Peyer's patch (tissue), 4 donors: ENCODE results near the gene NUP153.

ENCODE experiments used
- POLR2A ChIP-seq, 2 donors: fragments of 450-650 bp; IDR thresholded peaks; one replicate each; pipeline ENCODE4 v1.5.1; 2017; ENCODE audit warnings: antibody characterized with exemption in 2 of 2, mild to moderate bottlenecking in 2 of 2, moderate library complexity in 2 of 2
- TF ChIP-seq, protein P1 (sequence below), 6 experiments: fragments of 450-650 bp in 4 of 6; fragments of 200-600 bp in 2 of 6; sonication (generic) in 1 of 6; IDR thresholded peaks; one replicate each; pipeline ENCODE4 v1.5.1; 2017 to 2019; ENCODE audit warnings: antibody characterized with exemption in 6 of 6, mild to moderate bottlenecking in 3 of 6, moderate library complexity in 1 of 6

DNA sequence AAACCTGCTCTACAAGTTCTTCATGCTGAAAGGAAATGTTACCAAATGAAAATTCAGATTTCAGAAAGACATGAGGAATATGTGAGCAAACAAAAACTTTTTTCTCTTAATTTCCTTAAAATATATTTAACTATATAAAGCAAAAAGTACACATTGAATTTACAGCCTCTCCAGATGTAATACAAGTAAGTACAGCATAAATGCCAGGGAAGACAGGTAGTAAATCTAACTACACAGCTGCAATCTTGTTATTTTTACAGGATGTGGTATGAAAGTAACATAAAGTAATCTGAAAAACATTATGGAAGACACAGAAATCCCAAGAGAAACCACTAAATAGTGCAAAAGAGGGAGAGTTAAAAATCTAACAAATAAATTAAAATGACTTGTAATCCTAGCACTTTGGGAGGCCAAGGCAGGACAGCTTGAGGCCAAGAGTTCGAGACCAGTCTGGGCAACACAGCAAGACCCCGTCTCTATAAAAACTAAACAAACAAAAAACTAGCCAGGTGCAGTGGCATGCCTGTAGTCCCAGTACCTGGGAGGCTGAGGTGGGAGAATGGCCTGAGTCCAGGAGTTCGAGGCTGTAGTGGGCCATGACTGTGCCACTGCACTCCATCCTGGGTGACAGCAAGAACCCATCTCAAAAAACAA, 55.9 kb downstream of the NUP153 start:
- TF ChIP-seq, protein P1, sequence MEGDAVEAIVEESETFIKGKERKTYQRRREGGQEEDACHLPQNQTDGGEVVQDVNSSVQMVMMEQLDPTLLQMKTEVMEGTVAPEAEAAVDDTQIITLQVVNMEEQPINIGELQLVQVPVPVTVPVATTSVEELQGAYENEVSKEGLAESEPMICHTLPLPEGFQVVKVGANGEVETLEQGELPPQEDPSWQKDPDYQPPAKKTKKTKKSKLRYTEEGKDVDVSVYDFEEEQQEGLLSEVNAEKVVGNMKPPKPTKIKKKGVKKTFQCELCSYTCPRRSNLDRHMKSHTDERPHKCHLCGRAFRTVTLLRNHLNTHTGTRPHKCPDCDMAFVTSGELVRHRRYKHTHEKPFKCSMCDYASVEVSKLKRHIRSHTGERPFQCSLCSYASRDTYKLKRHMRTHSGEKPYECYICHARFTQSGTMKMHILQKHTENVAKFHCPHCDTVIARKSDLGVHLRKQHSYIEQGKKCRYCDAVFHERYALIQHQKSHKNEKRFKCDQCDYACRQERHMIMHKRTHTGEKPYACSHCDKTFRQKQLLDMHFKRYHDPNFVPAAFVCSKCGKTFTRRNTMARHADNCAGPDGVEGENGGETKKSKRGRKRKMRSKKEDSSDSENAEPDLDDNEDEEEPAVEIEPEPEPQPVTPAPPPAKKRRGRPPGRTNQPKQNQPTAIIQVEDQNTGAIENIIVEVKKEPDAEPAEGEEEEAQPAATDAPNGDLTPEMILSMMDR (IDR thresholded peaks at IDR 0.05), result no peak
- no peak for TF ChIP-seq POLR2A (IDR thresholded peaks at IDR 0.05)
